GM19328 (cell line): ENCODE measurements around the gene OTOF.

ENCODE experiments used
- ATAC-seq: cut with Tn5 transposase; IDR thresholded peaks from one replicate; pipeline ENCODE4 v1.9.1; 2021; ENCODE audit warnings: mild to moderate bottlenecking, moderate library complexity; ENCODE audit not compliant: unreplicated experiment

OTOF gene

DNA sequence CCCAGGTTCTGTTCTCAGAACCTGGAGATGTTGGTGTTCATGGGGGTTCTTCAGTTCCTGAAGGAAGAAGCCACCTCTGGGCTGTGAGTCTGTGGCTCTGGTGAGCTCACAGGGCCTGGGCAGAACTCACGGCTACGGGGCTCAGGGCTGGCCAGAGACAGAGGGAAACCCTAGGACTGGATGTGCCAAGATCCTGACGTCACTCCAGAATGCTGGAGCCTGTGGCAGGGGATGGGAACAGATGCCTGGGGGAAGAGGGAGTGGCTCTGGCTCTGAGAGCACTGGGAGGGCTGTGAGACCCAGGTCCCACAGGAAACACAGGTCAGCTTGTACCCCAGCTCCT lies at the start of gene OTOF:
Gene OTOF, minus strand, starts transcription at position 214 of the 343 bp plus-strand sequence.
- no peak for ATAC-seq

DNA sequence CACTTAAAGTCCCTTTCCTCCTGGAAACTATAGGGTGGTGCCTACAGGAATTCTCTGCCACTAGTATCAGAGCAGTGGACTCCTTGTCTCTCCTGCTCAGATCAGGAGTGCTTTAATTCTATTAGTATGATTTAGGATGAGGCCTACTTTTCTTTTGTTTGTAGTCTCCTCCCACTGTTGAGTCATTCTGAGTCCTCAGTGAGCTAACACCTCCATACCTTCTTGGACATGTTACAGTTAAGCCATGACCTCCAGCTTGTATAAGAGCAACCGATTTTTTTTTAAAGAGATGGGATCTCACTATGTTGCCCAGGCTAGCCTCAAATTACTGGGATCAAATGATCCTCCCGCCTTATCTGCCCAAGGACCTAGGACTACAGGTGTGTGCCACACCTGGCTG lies 48.7 kb upstream of the OTOF start:
- no peak for ATAC-seq

DNA sequence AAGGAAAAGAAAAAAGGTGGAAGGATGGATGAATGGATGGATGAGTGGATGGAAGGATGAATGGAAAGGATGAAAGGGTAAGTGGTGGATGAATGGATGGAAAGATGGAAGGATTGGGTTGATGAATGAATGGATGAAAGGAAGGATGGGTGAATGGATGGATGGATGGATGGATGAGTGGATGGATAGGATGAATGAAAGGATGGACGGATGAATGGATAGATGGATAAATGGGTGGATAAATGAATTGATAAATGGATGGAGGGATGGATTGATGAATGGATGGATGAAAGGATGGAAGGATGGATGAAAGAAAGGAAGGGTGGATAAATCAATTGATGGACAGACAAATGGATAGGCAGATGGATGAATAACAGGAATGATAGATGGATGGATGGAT lies 48.2 kb upstream of the OTOF start:
- no peak for ATAC-seq

DNA sequence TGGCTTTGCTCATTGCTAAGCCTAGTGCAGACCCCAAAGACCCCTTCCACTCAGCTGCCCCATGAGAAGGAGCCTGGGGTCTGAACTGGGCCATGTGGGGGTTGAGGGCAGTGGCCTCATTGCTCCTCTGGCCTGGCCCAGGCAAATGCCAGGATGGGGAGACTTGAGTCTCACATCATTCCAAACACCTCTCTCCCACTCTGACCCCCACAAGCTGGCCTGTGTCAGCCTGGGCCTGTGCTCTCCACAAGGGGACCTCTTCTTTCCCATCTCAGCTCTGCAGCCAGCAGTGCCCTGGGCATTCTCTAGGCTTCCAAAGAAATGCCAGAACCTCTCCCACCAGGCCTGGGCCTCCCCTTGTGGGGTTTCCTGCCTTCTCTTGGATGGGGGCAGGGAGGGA lies 45.8 kb upstream of the OTOF start:
- no peak for ATAC-seq

DNA sequence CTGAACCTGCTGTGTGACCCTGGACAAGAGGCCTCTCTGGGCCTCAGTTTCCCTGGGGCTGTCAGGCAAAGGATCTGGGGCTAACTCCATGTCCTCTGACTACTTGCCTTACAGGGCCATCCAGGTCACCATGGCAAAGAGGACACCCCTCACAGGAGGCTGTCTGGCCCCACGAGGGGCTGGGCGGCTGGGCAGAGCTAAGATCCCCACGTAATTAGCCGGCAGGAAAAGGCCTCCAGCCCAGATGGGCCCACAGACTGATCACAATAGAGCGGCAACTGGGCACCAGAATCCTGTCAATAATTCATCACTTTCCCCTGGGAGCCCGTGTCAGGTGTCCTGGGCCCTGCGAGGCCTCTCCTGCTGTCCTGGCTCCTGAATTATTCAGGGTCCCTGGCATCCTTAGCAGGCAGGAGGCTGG lies 44.8 kb upstream of the OTOF start:
- ATAC-seq: no peak

DNA sequence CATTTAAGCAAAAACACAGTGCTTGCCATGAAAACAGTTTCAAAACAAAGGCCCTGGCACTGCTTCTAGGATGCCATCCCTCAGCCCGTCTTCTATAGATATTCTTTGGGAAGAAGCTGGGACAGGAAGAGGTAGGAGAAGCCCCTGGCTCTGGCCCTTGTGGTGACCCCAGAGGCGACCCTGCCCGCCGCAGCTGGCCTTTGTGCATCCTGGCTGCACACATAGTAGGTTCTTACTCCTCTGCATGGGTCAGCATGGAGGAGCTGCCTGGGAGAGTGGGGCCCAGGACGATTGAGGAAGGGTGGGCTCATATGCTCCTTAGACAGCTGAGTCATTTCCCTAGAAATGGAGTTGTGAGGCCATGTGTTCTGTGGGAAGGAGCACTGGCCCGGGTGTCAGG lies 44.4 kb upstream of the OTOF start:
- no peak for ATAC-seq

DNA sequence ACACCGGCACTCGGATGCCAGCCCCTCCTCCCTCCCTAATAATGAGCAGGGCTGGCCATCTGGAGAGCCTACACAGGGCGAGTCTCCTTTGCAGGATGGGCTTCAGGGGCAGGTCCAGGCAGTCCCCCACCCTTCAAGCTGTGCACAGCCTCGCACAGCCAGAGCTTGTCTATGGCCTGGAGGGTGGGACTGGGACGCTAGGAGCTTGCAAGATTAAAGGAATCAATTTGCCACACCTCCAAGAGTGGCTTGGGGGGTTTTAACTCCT lies 43.9 kb upstream of the OTOF start:
- ATAC-seq: no peak

DNA sequence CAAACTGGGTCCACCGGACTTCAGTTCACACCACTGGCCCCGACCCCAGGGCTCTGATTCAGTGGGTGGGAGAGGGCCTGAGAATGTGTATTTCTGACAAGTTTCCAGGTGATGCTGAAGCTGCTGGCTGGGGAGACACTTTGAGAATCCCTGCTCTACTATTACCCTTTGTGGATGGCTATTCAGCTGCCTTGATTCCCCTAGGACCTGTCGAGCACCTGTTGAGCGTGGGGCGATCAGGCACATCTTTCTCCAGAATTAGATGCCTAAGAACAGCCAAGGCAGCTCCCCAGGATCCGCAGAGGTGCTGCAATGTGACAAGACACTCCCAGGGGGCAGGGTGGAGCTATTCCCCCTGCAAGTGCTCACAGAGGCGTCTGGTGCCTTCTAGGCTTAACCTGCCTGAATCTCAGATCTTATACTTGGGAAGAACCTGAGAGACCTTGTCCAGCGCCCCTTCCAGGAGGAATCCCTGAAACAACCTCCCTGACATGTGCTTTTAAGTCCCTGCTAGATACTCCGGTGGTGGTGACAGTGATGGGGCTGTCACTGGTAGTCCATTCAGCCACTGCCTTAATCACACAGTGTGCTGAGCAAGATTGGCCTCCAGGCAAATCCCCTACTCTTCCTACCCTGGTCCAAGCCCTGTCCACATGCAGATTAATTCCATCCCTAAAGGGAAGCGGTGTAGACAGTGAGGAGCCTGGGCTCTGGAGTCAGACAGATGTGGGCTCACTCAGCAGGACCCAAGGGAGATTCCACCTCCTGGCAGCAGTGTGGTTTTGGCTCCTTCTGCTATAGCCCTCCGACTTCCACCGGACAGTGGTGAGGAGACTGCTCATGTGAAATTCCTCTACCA lies 43.4 kb upstream of the OTOF start:
- no peak for ATAC-seq

DNA sequence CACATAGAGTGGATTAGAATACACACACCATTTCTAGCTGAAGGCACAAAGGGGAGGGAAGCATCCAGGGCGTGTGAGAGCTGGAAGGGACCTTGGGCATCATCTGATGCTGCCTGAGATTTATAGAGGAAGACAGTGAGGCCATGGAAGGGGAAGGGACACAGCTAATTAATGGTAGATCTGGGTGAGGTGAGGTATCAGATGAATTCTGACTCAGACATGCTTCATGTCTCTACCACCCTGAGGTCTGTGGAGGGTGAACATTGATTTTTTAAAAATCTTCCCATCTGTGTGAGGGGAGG lies 42.2 kb upstream of the OTOF start:
- ATAC-seq: no peak

DNA sequence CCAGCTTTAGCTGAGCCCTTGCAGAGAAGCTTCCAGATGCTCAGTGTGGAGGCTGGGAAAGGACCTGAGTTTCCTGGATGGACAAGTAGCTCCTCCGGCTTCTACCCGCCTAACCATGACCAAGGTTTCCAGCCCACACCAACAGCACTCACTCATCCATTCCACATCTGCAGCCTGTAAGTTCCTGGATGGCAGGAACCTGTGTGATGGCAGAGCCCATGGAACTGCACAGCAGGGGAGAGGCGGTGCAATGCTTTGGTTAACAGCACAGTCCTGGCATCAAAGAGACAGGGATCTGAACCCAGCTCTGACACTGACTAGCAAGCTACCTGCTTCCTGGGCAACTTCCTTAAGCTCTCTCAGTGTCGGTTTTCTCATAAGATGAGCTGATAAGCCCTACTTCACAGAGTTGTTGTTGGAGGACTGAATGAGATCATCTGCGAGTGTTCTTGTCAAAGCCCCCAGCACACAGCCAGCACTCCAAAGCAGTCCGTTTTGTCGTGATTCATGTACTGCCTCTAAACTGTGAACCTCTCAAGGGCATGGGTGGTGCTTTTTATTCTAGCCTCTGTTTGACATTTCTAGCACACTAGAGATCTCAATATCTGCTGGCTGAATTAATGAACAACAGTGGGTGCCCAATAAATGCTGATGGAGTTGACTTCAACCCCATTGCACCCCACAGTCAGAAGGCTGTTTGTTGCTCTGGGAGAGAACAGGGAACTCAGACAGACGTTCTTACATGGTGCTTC lies 41.6 kb upstream of the OTOF start:
- ATAC-seq: no peak

DNA sequence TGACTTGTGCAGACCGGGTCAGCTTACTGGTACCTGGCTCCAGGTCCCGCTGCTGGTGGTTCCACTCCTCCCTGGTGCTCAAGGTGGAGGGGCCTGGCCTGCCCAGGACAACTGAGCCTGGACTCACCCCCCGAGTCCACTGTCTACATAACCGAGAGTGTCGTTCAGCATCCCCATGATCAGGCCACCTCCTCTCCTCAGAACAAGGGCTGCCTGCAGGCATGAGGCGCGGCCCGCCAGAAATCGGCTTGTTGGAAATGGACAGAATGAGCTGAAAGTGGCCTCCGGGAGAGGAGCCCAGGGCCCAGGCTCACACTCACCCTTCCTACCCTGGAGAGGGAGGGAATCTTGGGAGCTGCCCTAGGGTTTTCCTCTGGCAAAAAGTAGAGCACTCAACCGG lies 38.9 kb upstream of the OTOF start:
- no peak for ATAC-seq

DNA sequence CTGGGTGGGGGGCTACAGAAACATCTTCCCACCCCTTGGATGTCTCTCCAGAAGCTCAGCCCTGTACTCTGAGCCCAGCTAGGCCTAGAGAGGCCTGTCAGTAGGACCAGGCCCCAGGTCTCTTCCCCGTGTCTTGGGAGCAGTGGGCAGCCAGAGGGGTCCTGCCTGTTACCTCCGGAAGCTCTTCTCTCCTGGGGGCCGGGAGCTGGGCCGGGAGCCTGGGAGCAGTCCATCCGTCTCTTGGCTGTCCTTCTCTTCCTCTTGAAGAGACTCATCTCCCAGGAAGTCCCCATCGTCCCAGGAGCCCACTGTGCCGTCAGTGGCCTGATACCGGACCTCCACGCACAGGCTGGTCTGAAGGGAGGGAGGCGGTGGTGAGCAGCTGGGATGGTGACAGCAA lies 38.3 kb upstream of the OTOF start:
- ATAC-seq: no peak

DNA sequence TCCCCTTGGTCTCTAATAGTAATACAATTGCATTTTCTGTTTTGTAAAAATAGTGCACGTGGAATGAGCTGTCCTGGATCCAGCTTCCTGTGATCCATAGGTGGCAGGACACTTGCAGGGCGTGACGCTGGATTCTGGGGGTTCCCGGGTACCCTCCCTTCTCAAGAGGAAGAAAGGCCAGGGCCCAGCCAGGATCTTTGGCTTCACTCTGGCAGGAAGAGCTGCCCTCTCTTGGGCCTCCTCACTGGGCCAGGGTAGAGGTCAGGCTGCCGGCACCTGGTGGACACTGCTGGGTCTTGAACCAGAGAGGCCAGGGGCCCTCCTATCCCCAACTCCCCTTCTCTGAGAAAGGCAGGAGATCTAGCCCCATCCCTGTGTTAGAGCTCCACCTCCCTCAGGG lies 37.8 kb upstream of the OTOF start:
- no peak for ATAC-seq

DNA sequence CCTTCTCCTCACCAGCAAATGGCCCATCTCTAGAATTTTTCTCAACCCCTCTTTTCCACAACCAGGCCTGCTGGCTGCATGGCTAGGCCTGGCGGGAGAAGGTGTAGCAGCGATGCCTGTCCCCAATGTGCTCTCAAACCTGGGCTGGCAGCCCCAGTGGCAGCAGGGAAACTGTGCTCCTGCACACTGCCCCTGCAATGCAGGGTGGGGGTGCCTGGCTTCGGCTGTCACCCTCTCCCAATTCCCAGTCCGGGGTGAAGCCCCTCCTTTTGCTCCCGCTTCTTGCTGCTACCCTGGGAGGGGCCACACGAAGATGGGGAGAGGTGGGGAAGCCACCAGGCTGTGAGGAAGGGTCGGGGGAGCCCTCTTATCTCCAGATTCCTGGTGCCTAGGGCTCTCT lies 36.1 kb upstream of the OTOF start:
- no peak for ATAC-seq

DNA sequence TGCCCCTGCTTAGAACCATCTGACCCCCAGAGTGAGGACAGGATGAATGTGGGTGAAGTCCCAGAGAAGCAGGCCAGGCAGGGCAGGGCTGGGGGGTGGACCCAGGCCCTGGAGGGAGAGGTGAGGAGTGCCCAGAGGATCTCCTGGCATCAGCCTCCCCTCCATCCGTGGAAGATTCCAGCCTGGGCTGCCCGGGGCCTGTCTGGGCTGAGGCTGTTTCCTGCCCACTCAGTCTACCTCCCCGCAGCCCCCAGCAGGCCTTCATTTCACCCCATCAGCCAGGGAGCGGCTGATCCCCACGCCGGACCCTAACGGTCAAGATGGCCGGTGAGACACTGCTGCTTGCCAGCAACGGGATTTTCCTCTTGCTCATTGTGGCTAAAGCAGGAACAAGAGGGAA lies 35.3 kb upstream of the OTOF start:
- ATAC-seq: no peak

DNA sequence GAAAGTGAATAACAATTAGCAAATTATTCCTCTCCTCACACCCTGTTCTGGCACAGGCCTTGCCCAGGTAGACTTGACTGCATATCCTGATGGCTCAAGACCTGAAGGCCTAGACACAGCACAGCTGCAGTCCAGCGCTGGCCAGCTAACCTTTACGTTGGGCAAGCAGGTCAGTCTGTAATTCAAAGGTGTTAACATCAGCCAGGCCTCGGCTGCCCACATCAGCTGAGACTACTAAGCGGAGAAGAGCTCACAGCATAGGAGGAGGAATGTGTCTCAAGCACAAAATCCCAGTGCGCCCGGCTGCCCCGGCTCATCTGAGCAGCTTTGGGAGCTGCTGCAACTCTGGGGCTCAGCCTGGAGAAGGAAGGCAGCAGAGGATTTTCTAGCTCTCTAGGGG lies 33.5 kb upstream of the OTOF start:
- ATAC-seq: no peak

DNA sequence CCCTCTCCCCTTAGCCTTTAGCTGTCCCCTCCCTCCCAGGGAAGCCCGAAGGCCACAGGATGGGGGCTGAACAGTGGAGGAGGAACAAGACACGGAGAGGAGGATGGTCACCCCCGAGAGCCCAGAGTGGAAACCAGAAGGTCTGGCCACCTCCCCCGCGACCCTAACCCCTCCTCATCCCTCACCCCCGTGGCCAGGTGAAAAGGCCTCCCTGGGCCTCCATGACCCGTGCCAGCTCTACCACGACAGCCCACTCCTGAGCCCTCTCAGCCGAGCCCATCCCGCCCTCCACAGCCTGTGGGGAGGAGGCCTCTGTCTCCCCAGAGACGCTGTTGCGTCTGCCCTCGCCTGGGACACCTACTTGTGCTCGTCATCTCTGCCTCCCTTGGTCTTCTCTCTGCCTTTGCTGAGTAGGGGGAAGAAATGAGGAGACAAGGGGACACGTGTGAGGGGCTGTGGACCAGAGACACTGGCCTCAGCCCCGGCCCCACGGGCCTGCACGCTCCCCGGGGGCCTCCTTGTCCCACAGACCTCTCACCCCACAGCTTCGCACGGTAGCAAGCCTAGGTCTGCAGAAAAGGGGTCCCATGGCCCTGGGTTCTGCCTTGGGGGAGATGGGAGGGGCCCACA lies 32.5 kb upstream of the OTOF start:
- no peak for ATAC-seq

DNA sequence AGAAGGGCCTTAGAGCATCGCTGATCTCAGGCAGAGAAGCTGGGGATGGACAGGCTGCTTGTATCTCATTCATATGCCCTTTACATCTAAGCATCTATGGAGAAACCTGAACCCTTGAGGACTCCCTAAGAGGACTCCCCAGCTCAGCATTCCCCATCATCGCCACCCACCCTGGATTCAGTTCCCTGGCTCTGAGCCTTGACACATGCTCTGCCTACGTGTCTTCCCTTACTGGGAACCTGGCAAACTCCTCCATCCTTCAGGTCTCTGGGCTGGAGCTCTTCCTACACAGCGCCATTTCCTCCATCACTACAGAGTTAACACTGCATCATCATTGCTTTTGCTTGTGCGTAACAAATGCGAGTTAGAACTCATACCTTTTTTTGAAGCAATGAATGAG lies 31.2 kb upstream of the OTOF start:
- ATAC-seq: no peak

DNA sequence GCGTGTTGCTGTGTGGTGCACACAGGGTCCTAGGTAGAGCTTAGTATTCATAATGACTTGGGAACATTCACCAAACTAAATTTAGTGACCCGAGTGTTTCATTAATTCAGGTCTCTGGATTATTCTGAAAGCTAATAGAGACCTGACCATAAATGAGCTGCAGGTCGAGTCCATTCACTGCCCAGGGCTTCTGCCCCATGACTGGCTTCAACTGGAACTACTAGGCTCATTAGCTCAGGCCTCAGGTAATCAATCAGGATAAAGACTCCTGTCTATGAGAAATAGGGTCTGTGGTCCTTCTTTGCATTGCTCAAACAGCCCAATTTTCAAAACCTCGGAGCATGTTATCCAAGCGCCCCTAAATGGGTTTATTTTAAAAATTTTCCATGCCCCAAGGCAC lies 30.0 kb upstream of the OTOF start:
- no peak for ATAC-seq

DNA sequence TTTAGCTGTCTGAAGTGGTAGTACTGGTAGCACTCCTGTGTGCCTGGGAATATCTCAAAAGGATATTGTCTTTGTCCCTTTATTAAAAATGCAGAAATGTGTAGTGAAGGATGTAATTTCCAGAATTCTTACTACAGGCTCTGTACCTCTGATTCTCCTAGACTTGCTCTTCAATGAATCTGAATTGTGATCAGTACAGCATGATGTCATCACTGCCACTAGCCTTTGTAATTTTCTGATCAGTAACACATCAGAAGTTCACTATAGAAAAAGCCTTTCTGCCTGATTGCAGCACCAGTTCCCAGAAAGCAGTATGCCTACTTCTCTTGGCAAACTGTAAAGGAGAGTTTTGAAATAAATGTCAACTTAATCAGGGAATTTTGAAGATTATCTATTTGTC lies 29.2 kb upstream of the OTOF start:
- ATAC-seq: no peak

DNA sequence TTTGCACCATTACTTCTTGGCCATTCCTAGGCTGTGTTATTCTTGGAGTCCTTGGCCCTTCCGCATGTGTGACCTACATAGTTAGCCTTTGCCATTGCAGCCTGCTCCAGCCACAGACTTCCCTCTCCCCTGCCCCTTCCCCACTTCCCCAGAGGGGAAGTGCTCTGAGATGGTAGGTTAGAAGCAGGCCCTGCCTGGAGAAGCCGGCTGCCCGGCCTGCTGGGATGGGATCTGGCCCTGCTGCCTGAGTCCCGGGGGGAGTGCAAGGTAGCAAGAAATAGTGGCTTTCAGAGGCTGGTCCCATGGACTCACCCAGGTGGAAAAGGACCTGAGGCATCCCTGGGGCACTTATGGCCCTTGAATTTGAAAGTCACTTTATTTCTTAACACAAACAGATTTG lies 28.4 kb upstream of the OTOF start:
- no peak for ATAC-seq

DNA sequence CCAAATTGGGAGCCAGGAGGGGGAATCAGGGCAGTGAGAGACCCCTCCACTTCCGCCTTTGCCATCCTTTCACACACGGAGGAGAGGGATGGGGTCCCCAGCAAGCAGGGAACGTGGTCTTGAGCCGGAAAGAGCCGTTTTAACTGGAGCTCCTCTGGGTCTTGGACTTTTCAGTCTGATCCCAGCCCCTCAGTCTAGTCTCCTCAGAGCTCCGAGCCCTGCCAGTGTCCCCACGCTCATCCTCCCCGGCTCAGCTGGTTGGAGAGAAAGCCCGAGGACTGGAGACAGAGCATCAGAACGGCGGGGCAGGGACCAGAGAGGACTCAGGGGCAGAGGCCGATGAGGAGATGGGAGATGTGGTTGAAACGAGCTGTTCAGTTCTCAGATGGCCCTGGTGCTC lies 26.1 kb upstream of the OTOF start:
- ATAC-seq: no peak
